Liver (tissue), 9 donors: ENCODE data around the gene DRD4. TPM values are rescaled to one million over a fixed set of nuclear protein-coding genes. Genes with fewer than 3 reads are reported as not detected.

ENCODE experiments used
- DNase-seq: peaks from one replicate; pipeline ENCODE4 v3.0.0-alpha.2; 2017; ENCODE audit warnings: low spot score
- H3K27ac ChIP-seq, 2 donors: one replicate each; pipeline ENCODE4 v1.7.0; 2013; ENCODE audit warnings: inconsistent platforms in 2 of 2, low read length in 2 of 2, control low read depth in 1 of 2, low read depth in 1 of 2, mild to moderate bottlenecking in 1 of 2
- H3K27me3 ChIP-seq, 4 donors: one replicate each; pipeline versions ENCODE4 v1.6.1 to v1.7.0; 2013; ENCODE audit warnings: low read length in 3 of 4, inconsistent platforms in 1 of 4, mild to moderate bottlenecking in 1 of 4, moderate library complexity in 1 of 4; ENCODE audit not compliant: control insufficient read depth in 4 of 4, insufficient read depth in 4 of 4
- H3K36me3 ChIP-seq, 4 donors: one replicate each; pipeline versions ENCODE4 v1.6.1 to v1.7.0; 2013; ENCODE audit warnings: low read length in 3 of 4, mild to moderate bottlenecking in 3 of 4, low read depth in 1 of 4, moderate library complexity in 1 of 4; ENCODE audit not compliant: control insufficient read depth in 4 of 4, insufficient read depth in 3 of 4
- H3K4me1 ChIP-seq, 4 donors: one replicate each; pipeline versions ENCODE4 v1.6.1 to v1.7.0; 2013; ENCODE audit warnings: low read length in 3 of 4, mild to moderate bottlenecking in 3 of 4, moderate library complexity in 1 of 4; ENCODE audit not compliant: control insufficient read depth in 4 of 4, insufficient read depth in 4 of 4
- H3K4me3 ChIP-seq, 3 donors: one replicate each; pipeline versions ENCODE4 v1.6.1 to v1.7.0; 2013; ENCODE audit warnings: low read length in 3 of 3, control low read depth in 1 of 3, low read depth in 1 of 3, mild to moderate bottlenecking in 1 of 3
- H3K9ac ChIP-seq, 2 donors: one replicate each; pipeline ENCODE4 v1.7.0; 2013; ENCODE audit warnings: low read length in 2 of 2, mild to moderate bottlenecking in 2 of 2, moderate library complexity in 2 of 2, control low read depth in 1 of 2, low read depth in 1 of 2
- H3K9me3 ChIP-seq, 4 donors: one replicate each; pipeline versions ENCODE4 v1.6.1 to v1.7.0; 2013; ENCODE audit warnings: low read length in 3 of 4; ENCODE audit not compliant: control insufficient read depth in 4 of 4
- EGR1 ChIP-seq, 2 donors: IDR thresholded peaks; 2 replicates each; pipeline ENCODE4 v1.6.1; 2016 to 2018; ENCODE audit warnings: antibody characterized with exemption in 2 of 2, low read depth in 2 of 2
- FOXA1 ChIP-seq: IDR thresholded peaks from 2 replicates; pipeline ENCODE4 v1.6.1; 2016; ENCODE audit warnings: antibody characterized with exemption
- GABPA ChIP-seq, 2 donors: IDR thresholded peaks in 1 of 2; conservative IDR thresholded peaks in 1 of 2; 2 replicates each; pipeline ENCODE4 v1.6.1; 2016; ENCODE audit warnings: antibody characterized with exemption in 2 of 2, mild to moderate bottlenecking in 1 of 2, moderate library complexity in 1 of 2
- HNF4A ChIP-seq, 2 donors: conservative IDR thresholded peaks; 2 replicates each; pipeline ENCODE4 v1.6.1; 2016; ENCODE audit warnings: antibody characterized with exemption in 2 of 2, mild to moderate bottlenecking in 2 of 2
- HNF4G ChIP-seq: IDR thresholded peaks from 2 replicates; pipeline ENCODE4 v1.6.1; 2016; ENCODE audit warnings: antibody characterized with exemption
- JUND ChIP-seq, 2 donors: IDR thresholded peaks; 2 replicates each; pipeline ENCODE4 v1.6.1; 2016; ENCODE audit warnings: antibody characterized with exemption in 2 of 2
- RAD21 ChIP-seq, 2 donors: IDR thresholded peaks; 2 replicates each; pipeline ENCODE4 v1.6.1; 2016; ENCODE audit warnings: antibody characterized with exemption in 2 of 2, mild to moderate bottlenecking in 2 of 2
- REST ChIP-seq: IDR thresholded peaks from 2 replicates; pipeline ENCODE4 v1.6.1; 2016; ENCODE audit warnings: antibody characterized with exemption, mild to moderate bottlenecking
- RXRA ChIP-seq, 2 donors: IDR thresholded peaks; 2 replicates each; pipeline ENCODE4 v1.6.1; 2017 to 2018; ENCODE audit warnings: antibody characterized with exemption in 2 of 2, mild to moderate bottlenecking in 1 of 2
- SP1 ChIP-seq: IDR thresholded peaks from 2 replicates; pipeline ENCODE4 v1.6.1; 2018; ENCODE audit warnings: antibody characterized with exemption, mild to moderate bottlenecking
- TAF1 ChIP-seq: conservative IDR thresholded peaks from 2 replicates; pipeline ENCODE4 v1.6.1; 2016; ENCODE audit warnings: antibody characterized with exemption, mild to moderate bottlenecking
- YY1 ChIP-seq: IDR thresholded peaks from 2 replicates; pipeline ENCODE4 v1.6.1; 2016; ENCODE audit warnings: antibody characterized with exemption, mild to moderate bottlenecking
- ZBTB33 ChIP-seq: IDR thresholded peaks from 2 replicates; pipeline ENCODE4 v1.6.1; 2016; ENCODE audit warnings: antibody characterized with exemption
- WGBS: extraction: QIAGEN DNeasy Blood & Tissue Kit; methylation state at CpG from one replicate; pipeline ENCODE4 v1.1.7; 2013; 5-methylcytosine and 5-hydroxymethylcytosine counted together
- polyA plus RNA-seq, 2 donors: library from polyadenylated mRNA; stranded (reverse) in 1 of 2; unstranded in 1 of 2; fragments of 200-250 nt in 1 of 2; fragments of >200 nt in 1 of 2; fragmentation: Nextera tagmentation in 1 of 2; extraction: Ambion mirVana in 1 of 2; gene quantifications; one replicate each; pipeline versions ENCODE4 v1.2.1 to v1.2.3, GENCODE V29; 2013 to 2015
- total RNA-seq, 2 donors: library from RNA; depleted of rRNA; stranded (reverse); fragments of >200 nt; gene quantifications; one replicate each; pipeline ENCODE4 v1.2.3, GENCODE V29; 2014
- TF ChIP-seq, protein P1 (sequence below): IDR thresholded peaks from 2 replicates; pipeline ENCODE4 v1.6.1; 2016; ENCODE audit warnings: antibody characterized with exemption
- TF ChIP-seq, protein P2 (sequence below): IDR thresholded peaks from 2 replicates; pipeline ENCODE4 v1.6.1; 2016; ENCODE audit warnings: antibody characterized with exemption
- donor health status: healthy.
- donor health status: healthy.
- donor health status: healthy.
- donor health status: healthy.
- donor health status: healthy.

DRD4 gene
- total and polyA plus RNA-seq, 4 donors, result not detected

- WGBS, result 80% methylated on average over 15 of the region's 15 CpGs
Measured at GRCh38 chr11:623349-623869, 13.7 kb upstream of the DRD4 start.

DNA sequence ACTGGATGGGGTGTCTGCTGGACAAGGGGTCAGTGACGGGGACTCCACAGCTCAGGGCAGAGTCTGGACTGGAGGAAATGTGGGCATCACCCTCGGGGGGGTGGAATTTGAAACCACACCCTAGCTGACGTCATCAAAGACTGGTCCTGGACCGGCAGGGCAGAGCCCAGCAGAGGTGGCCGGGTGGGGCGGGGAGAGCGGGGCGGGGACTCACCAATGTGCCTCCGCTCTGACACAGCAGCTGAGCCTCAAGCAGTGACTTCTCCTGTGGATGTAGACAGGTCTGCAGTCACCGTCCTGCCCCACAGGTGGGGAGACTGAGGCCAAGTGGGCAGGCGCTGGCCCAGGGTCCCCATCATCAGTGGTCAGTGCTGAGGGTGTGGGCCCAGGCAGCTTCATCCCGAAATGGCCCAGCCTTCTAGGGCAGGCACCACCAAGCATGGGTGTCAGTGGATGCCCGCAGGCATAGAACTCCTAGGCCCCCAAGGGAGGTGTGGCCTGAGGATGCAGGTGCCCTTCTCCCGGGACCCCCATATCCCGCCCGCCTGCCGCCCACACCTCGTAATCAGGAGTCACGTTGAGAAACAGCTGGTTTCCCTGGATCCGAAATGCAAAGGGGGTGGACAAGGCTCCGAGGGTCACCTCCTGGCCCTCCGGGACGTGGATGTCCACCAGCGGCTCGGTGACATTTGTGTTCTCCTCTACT lies 12.9 kb upstream of the DRD4 start:
- no peak for DNase-seq
- Histone ChIP-seq H3K9me3 (no peaks in the 10 kb centered on the region), H3K27ac (peak overlapping the region; percentile 35 to 54), H3K9ac (no peak overlapping the region), H3K27me3 (no peaks in the 10 kb centered on the region), H3K4me3 (peak overlapping the region in 2 of 3 donors; percentile 54 to 59), H3K4me1 (peaks cover 4 to 21% (median 9%) of the 10 kb centered on the region in 4 donors), H3K36me3 (peaks cover 0 to 2% (median 2%) of the 10 kb centered on the region in 4 donors)
- 39% methylated on average over 25 of the region's 25 CpGs for WGBS
- TF ChIP-seq RXRA (IDR thresholded peaks at IDR 0.05), result peak in 1 of 2 donors; percentile 20
- peak in 1 of 2 donors; percentile 43 for TF ChIP-seq HNF4A (conservative IDR thresholded peaks at IDR 0.05)
- no peak for TF ChIP-seq SP1

More at GRCh38 chr11:623349-623869, 13.7 kb upstream of the DRD4 start:
- no peak overlapping the region for H3K4me3 ChIP-seq
- no peak for DNase-seq
- H3K27me3 ChIP-seq, result no peaks in the 10 kb centered on the region
- no peak overlapping the region for H3K27ac ChIP-seq
- no peaks in the 10 kb centered on the region for H3K9me3 ChIP-seq
- peaks cover 0 to 3% (median 2%) of the 10 kb centered on the region in 4 donors for H3K36me3 ChIP-seq
- no peak for TF ChIP-seq EGR1 (IDR thresholded peaks at IDR 0.05; ENCODE audit: low read depth in 2 of 2)
- TF ChIP-seq YY1, result no peak
- TF ChIP-seq JUND (IDR thresholded peaks at IDR 0.05), result no peak
- TF ChIP-seq RXRA (IDR thresholded peaks at IDR 0.05), result no peak
- TF ChIP-seq RAD21 (IDR thresholded peaks at IDR 0.05), result no peak
- TF ChIP-seq ZBTB33, result no peak
- no peak for TF ChIP-seq TAF1
- no peak for TF ChIP-seq GABPA (IDR thresholded peaks at IDR 0.05 in 1 of 2, conservative IDR thresholded peaks at IDR 0.05 in 1 of 2)
- peaks cover 4 to 21% (median 10%) of the 10 kb centered on the region in 4 donors for H3K4me1 ChIP-seq
- no peak overlapping the region for H3K9ac ChIP-seq

- no peak for DNase-seq
- Histone ChIP-seq H3K27me3 (no peaks in the 10 kb centered on the region), H3K9me3 (no peaks in the 10 kb centered on the region), H3K4me1 (peaks cover 4 to 21% (median 9%) of the 10 kb centered on the region in 4 donors), H3K4me3 (peak within 1 kb of the TSS in 2 of 3 donors; percentile 54 to 59), H3K9ac (no peak within 1 kb of the TSS), H3K27ac (peak within 1 kb of the TSS; percentile 35 to 54), H3K36me3 (peaks cover 0 to 2% (median under 1%) of the 10 kb centered on the region in 4 donors)
- 33% methylated on average over 33 of the region's 33 CpGs for WGBS
- TF ChIP-seq REST (no peak), YY1 (no peak), HNF4G (no peak), HNF4A (conservative IDR thresholded peaks at IDR 0.05) (peak; percentile 55 to 71), FOXA1 (no peak), ZBTB33 (no peak), RXRA (IDR thresholded peaks at IDR 0.05) (peak; percentile 11 to 21), TAF1 (no peak), EGR1 (IDR thresholded peaks at IDR 0.05; ENCODE audit: low read depth in 2 of 2) (no peak)
- TF ChIP-seq, protein P1, sequence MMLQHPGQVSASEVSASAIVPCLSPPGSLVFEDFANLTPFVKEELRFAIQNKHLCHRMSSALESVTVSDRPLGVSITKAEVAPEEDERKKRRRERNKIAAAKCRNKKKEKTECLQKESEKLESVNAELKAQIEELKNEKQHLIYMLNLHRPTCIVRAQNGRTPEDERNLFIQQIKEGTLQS, result no peak
- TF ChIP-seq, protein P2, sequence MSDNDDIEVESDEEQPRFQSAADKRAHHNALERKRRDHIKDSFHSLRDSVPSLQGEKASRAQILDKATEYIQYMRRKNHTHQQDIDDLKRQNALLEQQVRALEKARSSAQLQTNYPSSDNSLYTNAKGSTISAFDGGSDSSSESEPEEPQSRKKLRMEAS, result no peak
Measured at GRCh38 chr11:624705-625635, 12.1 kb upstream of the DRD4 start, which contains the start of gene CDHR5. Gene CDHR5, minus strand, starts transcription at chr11:624955. Its CDS starts 53 bp downstream, at chr11:624902.
